ENCODE measurements around the gene CHMP3.

DNA sequence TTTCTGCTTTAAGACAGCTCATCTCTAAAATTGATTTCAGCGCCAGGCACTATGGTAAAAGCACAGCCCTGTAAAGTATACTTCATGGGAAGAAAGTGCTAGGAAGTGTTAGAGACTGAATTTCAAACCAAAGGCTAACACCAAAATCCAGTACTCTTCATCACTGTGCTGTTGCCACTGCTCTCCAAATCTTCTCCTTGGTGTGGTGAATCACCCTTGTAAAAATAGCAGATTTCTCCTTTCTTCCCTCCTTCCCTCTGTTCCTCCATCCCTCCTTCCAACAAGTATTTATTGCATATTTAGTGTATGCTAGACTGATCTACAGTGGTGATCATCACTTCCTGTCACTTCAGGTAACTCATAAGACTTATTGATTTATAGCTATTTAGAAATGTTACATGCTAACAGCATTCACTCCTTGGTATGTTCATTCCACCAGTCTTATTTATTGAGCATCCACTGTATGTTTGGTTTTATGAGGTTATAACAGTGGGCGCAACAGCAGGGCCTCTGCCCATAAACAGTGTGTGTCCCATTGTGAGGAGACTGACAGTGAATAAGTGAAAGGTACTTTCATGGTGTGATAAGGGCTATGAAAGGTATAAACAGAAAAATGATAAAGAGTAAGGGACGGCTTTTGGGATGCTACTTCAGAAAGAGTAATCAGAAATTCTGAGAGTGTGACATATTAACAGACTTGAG, 102.0 kb downstream of the CHMP3 start:
- no peak for TF ChIP-seq EZH2 (IDR thresholded peaks at IDR 0.05; ENCODE audit: borderline replicate concordance, low read depth, low read length, severe bottlenecking)
- TF ChIP-seq, protein P1, sequence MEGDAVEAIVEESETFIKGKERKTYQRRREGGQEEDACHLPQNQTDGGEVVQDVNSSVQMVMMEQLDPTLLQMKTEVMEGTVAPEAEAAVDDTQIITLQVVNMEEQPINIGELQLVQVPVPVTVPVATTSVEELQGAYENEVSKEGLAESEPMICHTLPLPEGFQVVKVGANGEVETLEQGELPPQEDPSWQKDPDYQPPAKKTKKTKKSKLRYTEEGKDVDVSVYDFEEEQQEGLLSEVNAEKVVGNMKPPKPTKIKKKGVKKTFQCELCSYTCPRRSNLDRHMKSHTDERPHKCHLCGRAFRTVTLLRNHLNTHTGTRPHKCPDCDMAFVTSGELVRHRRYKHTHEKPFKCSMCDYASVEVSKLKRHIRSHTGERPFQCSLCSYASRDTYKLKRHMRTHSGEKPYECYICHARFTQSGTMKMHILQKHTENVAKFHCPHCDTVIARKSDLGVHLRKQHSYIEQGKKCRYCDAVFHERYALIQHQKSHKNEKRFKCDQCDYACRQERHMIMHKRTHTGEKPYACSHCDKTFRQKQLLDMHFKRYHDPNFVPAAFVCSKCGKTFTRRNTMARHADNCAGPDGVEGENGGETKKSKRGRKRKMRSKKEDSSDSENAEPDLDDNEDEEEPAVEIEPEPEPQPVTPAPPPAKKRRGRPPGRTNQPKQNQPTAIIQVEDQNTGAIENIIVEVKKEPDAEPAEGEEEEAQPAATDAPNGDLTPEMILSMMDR (IDR thresholded peaks at IDR 0.05; ENCODE audit: borderline replicate concordance, extremely low read depth, low read length, poor library complexity, severe bottlenecking): no peak
